ENCODE data around the gene CTNND2. TPM values are rescaled to one million over a fixed set of nuclear protein-coding genes. Genes with fewer than 3 reads are reported as not detected.

Gene CTNND2
- total RNA-seq, 1 experiment from 2014 or later: 7.0 TPM

DNA sequence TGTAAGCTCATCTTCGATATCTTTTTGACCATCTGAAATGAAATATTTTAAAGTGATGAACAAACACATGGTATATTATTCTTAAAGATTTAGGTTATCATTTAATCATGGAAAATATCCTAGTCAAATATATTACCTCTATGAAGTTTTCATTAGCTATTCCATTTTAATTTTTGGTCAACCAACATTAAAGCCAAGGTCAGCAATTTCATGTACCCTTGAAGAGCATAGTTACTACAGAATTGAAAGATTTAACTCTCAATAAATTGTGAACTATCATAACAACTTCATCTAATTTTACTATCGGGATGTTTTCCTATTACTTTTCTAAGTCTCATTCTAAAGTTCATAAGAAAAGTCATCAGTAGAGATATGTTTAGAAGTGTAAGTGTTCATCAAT lies 492.6 kb downstream of the CTNND2 start:
- H2BK15ac ChIP-seq (ENCODE audit: low read depth, low read length): no peak overlapping the region
- no peaks in the 10 kb centered on the region; the same call in 1 of the 2 replicates for H3K4me1 ChIP-seq (ENCODE audit: insufficient read depth, low read length)
- no peak for TF ChIP-seq CTCF (conservative IDR thresholded peaks at IDR 0.05)
- H4K20me1 ChIP-seq (ENCODE audit: control insufficient read depth, insufficient read depth, insufficient read length): no peaks in the 10 kb centered on the region
- no peak overlapping the region for H4K5ac ChIP-seq (ENCODE audit: insufficient read length, low read depth, low read length)
- no peak overlapping the region for H3K4me3 Mint-ChIP-seq
- H3K4me1 Mint-ChIP-seq: peaks cover 5% of the 10 kb centered on the region in 2 experiments; a peak in 3 of 4 replicates
- H3K14ac ChIP-seq (ENCODE audit: insufficient read depth, low read length): no peak overlapping the region
- no CpG with 5 or more reads among the region's 2 CpGs for WGBS (ENCODE audit: extremely low coverage, insufficient read length, low lambda C conversion rate)
- no peaks in the 10 kb centered on the region for H3K23me2 ChIP-seq (ENCODE audit: insufficient read length, low read depth, low read length, poor library complexity, severe bottlenecking)
- H2BK120ac ChIP-seq (ENCODE audit: low read depth, low read length, poor library complexity, severe bottlenecking): no peak overlapping the region
- H3K9me3 ChIP-seq (ENCODE audit: control insufficient read depth, low read depth, low read length): no peaks in the 10 kb centered on the region
- no peak overlapping the region for H2AFZ ChIP-seq (ENCODE audit: low read length)
- no peak overlapping the region for H2AK5ac ChIP-seq (ENCODE audit: insufficient read length, low read length)
- no peak overlapping the region for H2BK12ac ChIP-seq (ENCODE audit: insufficient read length, low read depth, low read length)
- H3K56ac ChIP-seq (ENCODE audit: insufficient read length, low read depth, low read length): no peak overlapping the region
- no peak overlapping the region for H3K27ac Mint-ChIP-seq
- H3K4ac ChIP-seq (ENCODE audit: low read depth, low read length): no peak overlapping the region
- H4K8ac ChIP-seq (replicated peaks; ENCODE audit: insufficient read length, low read depth, low read length): no peak overlapping the region
- no peak overlapping the region for H3K27ac ChIP-seq (ENCODE audit: insufficient read length, low read depth, low read length)
- H3K79me2 ChIP-seq (ENCODE audit: insufficient read depth, low read length): no peaks in the 10 kb centered on the region
- no peak overlapping the region for H3K23ac ChIP-seq (ENCODE audit: insufficient read length, low read depth, low read length)
- DNase-seq: no peak
- no peaks in the 10 kb centered on the region for H3K27me3 ChIP-seq (ENCODE audit: insufficient read depth, low read length)
- no peak overlapping the region for H3K9ac ChIP-seq (ENCODE audit: extremely low read depth, insufficient read length, low read length)
- H3K27me3 Mint-ChIP-seq (ENCODE audit: low read depth): no peaks in the 10 kb centered on the region
- H3K36me3 Mint-ChIP-seq (ENCODE audit: insufficient read depth in 1 of 3, low read depth in 3 of 3): peaks cover 0 to 8% (median 3%) of the 10 kb centered on the region in 3 experiments; a peak in 4 of 7 replicates
- no peaks in the 10 kb centered on the region for H3K79me1 ChIP-seq (ENCODE audit: insufficient read depth, low read depth, low read length, poor library complexity, severe bottlenecking)
- no peak overlapping the region for H2BK5ac ChIP-seq (ENCODE audit: insufficient read length, low read length)
- H3K9me3 Mint-ChIP-seq: peaks cover 4 to 6% of the 10 kb centered on the region in 2 experiments
- H2BK20ac ChIP-seq (ENCODE audit: low read depth, low read length, poor library complexity, severe bottlenecking): no peak overlapping the region
- H3K4me2 ChIP-seq (ENCODE audit: insufficient read depth, insufficient read length, low read length): no peak overlapping the region
- no peak overlapping the region for H3T11ph ChIP-seq (ENCODE audit: low read length)
- H4K91ac ChIP-seq (ENCODE audit: insufficient read length, low read depth, low read length): no peak overlapping the region
- no peak overlapping the region for H3K18ac ChIP-seq (ENCODE audit: insufficient read length, low read depth, low read length)
